Measurements from ENCODE around the gene SORCS2. TPM values are rescaled to one million over a fixed set of nuclear protein-coding genes. Genes with fewer than 3 reads are reported as not detected.

Gene SORCS2
- total RNA-seq, 1 experiment from 2014 or later, result 4.1 TPM

DNA sequence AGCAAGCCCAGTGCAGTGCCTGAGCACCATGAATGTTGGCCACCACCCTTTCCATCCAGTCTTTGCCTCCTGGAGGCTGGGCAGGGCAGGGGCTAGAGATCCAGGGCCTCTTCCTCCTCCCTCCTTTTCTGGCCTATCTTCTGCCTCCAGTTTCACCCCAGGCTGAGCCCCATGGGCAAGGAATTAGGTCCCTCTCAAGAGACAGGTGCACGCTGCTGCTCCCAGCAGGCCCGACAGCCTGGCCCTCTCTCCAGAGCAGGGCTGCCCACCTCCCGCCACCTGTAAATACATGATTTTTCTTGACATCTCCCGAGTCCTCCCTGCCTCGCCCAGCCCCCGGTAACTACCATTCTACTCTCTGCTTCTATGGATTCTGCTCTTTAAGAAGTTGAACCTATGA, 299.6 kb downstream of the SORCS2 start:
- intact Hi-C loops (cut with micrococcal nuclease), result no loop called here
- DNase-seq (no peak), ATAC-seq (no peak)
- H4K20me1 ChIP-seq (ENCODE audit: low read length), result no peaks in the 10 kb centered on the region
- CTCF ChIA-PET, result no interaction called here
- H3K27ac ChIP-seq (ENCODE audit: low read length), result no peak overlapping the region
- H3K4me1 ChIP-seq (ENCODE audit: insufficient read depth, low read length), result no peaks in the 10 kb centered on the region
- no peak overlapping the region for H3K4me3 ChIP-seq (ENCODE audit: low read length)
- POLR2A ChIA-PET (ENCODE audit: unreplicated experiment), result no interaction called here
- H3F3A ChIP-seq (ENCODE audit: low read length, unreplicated experiment), result no peaks in the 10 kb centered on the region
- H2AFZ ChIP-seq (ENCODE audit: low read length), result no peak overlapping the region
- no peaks in the 10 kb centered on the region for H3K9me3 ChIP-seq (ENCODE audit: low read length)
- no peak overlapping the region for H3K9ac ChIP-seq (ENCODE audit: low read length)
- no peak overlapping the region for H3K4me2 ChIP-seq (ENCODE audit: low read length)
- BruUV-seq (replicated peaks), result no TSS peak
- no peaks in the 10 kb centered on the region for H3K79me2 ChIP-seq (ENCODE audit: low read length)
- H3K9me2 ChIP-seq (replicated peaks; ENCODE audit: low read length), result no peaks in the 10 kb centered on the region
- H3K27me3 ChIP-seq (ENCODE audit: low read length), result no peaks in the 10 kb centered on the region
- TF ChIP-seq EZH2phosphoT487 (IDR thresholded peaks at IDR 0.05; ENCODE audit: borderline replicate concordance, low read length), result no peak
- TF ChIP-seq, protein P1, sequence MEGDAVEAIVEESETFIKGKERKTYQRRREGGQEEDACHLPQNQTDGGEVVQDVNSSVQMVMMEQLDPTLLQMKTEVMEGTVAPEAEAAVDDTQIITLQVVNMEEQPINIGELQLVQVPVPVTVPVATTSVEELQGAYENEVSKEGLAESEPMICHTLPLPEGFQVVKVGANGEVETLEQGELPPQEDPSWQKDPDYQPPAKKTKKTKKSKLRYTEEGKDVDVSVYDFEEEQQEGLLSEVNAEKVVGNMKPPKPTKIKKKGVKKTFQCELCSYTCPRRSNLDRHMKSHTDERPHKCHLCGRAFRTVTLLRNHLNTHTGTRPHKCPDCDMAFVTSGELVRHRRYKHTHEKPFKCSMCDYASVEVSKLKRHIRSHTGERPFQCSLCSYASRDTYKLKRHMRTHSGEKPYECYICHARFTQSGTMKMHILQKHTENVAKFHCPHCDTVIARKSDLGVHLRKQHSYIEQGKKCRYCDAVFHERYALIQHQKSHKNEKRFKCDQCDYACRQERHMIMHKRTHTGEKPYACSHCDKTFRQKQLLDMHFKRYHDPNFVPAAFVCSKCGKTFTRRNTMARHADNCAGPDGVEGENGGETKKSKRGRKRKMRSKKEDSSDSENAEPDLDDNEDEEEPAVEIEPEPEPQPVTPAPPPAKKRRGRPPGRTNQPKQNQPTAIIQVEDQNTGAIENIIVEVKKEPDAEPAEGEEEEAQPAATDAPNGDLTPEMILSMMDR (conservative IDR thresholded peaks at IDR 0.05; ENCODE audit: low read depth, low read length), result no peak
- no peaks in the 10 kb centered on the region for H3K36me3 ChIP-seq (ENCODE audit: low read depth, low read length)

DNA sequence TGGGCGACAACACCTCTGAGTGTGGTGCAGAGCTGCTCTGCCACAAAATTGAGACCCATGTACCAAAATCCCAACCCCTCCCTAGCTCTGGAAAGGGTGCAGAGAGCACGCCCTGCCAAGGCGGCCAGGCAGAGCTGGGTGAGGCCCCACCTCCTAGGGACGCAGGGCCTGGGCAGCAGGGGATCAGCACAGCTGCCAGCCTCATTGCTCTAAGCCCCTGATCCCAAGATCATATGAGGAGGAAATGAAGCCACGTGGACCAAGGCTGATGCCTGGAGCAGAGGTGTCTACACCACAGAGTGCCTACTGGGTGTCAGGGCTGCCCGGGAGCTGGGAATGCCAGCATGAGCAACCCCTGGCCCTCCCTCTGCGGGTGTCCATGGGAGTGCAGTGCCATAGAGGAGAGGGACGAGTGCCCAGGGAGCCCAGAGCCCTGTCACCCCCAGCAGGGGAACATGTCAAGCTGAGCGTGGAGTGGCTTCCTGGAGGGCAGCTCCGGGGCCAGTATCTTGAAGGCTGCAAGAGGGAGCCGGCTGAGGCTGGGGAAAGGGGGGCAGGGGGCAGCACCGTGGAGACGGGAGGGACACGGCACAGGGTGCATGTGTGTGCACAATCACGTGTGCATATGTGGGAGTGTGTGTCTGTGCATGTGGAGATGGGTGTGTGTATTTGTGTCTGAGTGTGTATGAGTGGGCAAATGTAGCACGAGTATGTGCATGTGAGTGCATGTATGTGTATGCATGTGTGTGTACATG, 306.3 kb downstream of the SORCS2 start:
- ChIA-PET POLR2A (ENCODE audit: unreplicated experiment) (no interaction called here), CTCF (no interaction called here)
- no TSS peak for BruUV-seq (replicated peaks)
- Histone ChIP-seq H3K9me2 (replicated peaks; ENCODE audit: low read length) (no peaks in the 10 kb centered on the region), H2AFZ (ENCODE audit: low read length) (no peak overlapping the region), H3K9me3 (ENCODE audit: low read length) (no peaks in the 10 kb centered on the region), H3K4me3 (ENCODE audit: low read length) (no peak overlapping the region), H3K27ac (ENCODE audit: low read length) (no peak overlapping the region), H3K27me3 (ENCODE audit: low read length) (no peaks in the 10 kb centered on the region), H4K20me1 (ENCODE audit: low read length) (no peaks in the 10 kb centered on the region), H3K9ac (ENCODE audit: low read length) (no peak overlapping the region), H3F3A (ENCODE audit: low read length, unreplicated experiment) (no peaks in the 10 kb centered on the region), H3K4me2 (ENCODE audit: low read length) (no peak overlapping the region), H3K79me2 (ENCODE audit: low read length) (no peaks in the 10 kb centered on the region), H3K36me3 (ENCODE audit: low read depth, low read length) (no peaks in the 10 kb centered on the region), H3K4me1 (ENCODE audit: insufficient read depth, low read length) (no peaks in the 10 kb centered on the region)
- no peak for TF ChIP-seq EZH2phosphoT487 (IDR thresholded peaks at IDR 0.05; ENCODE audit: borderline replicate concordance, low read length)
- TF ChIP-seq, protein P1 (conservative IDR thresholded peaks at IDR 0.05; ENCODE audit: low read depth, low read length), result no peak
- TF ChIP-seq EZH2 (IDR thresholded peaks at IDR 0.05; ENCODE audit: low read length, unreplicated experiment), result no peak
- DNase-seq, result no peak
- intact Hi-C loops (cut with micrococcal nuclease), result no loop called here
- no peak for ATAC-seq

DNA sequence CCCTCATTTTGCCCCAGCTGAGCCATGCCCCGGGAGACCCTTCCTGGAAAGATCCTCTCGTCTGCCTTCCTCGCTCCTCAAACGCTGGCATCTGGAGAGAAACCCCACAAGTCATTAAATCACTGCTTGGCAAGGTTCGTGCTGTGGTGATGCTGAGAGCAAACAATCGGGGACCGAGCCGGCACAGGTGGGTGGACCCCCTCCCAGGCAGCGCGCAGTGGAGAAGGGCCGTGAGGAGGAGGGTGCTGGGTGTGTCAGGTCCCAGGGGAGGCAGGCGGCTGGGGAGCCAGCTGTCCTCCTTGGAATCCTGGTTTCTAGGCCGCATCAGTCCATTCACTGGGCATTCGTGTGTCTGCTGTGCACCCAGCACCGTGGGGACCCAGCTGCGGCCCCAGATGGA, 307.3 kb downstream of the SORCS2 start:
- ATAC-seq, result no peak
- DNase-seq, result no peak
- Histone ChIP-seq H3K9ac (ENCODE audit: low read length) (no peak overlapping the region), H2AFZ (ENCODE audit: low read length) (no peak overlapping the region), H3K9me2 (replicated peaks; ENCODE audit: low read length) (no peaks in the 10 kb centered on the region), H3K4me1 (ENCODE audit: insufficient read depth, low read length) (no peaks in the 10 kb centered on the region), H3K79me2 (ENCODE audit: low read length) (no peaks in the 10 kb centered on the region), H3K4me2 (ENCODE audit: low read length) (no peak overlapping the region), H3K27ac (ENCODE audit: low read length) (no peak overlapping the region), H3K4me3 (ENCODE audit: low read length) (no peak overlapping the region), H3F3A (ENCODE audit: low read length, unreplicated experiment) (no peaks in the 10 kb centered on the region), H4K20me1 (ENCODE audit: low read length) (no peaks in the 10 kb centered on the region), H3K36me3 (ENCODE audit: low read depth, low read length) (no peaks in the 10 kb centered on the region), H3K27me3 (ENCODE audit: low read length) (no peaks in the 10 kb centered on the region), H3K9me3 (ENCODE audit: low read length) (no peaks in the 10 kb centered on the region)
- no TSS peak for BruUV-seq (replicated peaks)
- TF ChIP-seq, protein P1 (conservative IDR thresholded peaks at IDR 0.05; ENCODE audit: low read depth, low read length), result no peak
- TF ChIP-seq EZH2 (IDR thresholded peaks at IDR 0.05; ENCODE audit: low read length, unreplicated experiment) (no peak), EZH2phosphoT487 (IDR thresholded peaks at IDR 0.05; ENCODE audit: borderline replicate concordance, low read length) (no peak)
- intact Hi-C loops (cut with micrococcal nuclease), result no loop called here
- ChIA-PET CTCF (no interaction called here), POLR2A (ENCODE audit: unreplicated experiment) (no interaction called here)

Data from PC-3 (cell line).